K562 (cell line): ENCODE results near the gene ITPRIP. TPM values are rescaled to one million over a fixed set of nuclear protein-coding genes. Genes with fewer than 3 reads are reported as not detected.
A peak's percentile ranks its signal among the peaks of the same experiment; 100 is the strongest.

ENCODE experiments used
- ATAC-seq: fragments of 200-7000 bp; cut with Tn5 transposase; 3 replicates; pipeline ENCODE4 v1.9.1; 2020; ENCODE audit warnings: moderate library complexity
- BruUV-seq: library from RNA; stranded (reverse); fragments of 400-500 nt; replicated peaks from 2 replicates; lab custom pipeline; 2021; lab: Mats Ljungman, UMichigan
- CTCF ChIA-PET: fragments of 300-600 bp; formaldehyde crosslinking; extraction: SDS; loops from one replicate; lab custom pipeline; 2021; ENCODE audit warnings: low intra/inter-chr PET ratio; lab: Yijun Ruan, JAX
- POLR2A ChIA-PET: fragments of 300-600, 350-650 bp; sonication (Branson Sonifier 250); formaldehyde crosslinking; extraction: SDS; loops from one replicate; lab custom pipeline; 2021; ENCODE audit warnings: antibody characterized with exemption, inconsistent platforms; lab: Yijun Ruan, JAX
- DNase-seq, 4 experiments: peaks; one replicate each; pipeline versions ENCODE4 v3.0.0 to v3.0.0-alpha.2; 2011 to 2018; ENCODE audit warnings: low spot score in 3 of 4, mixed read lengths in 3 of 4; ENCODE audit errors: extremely low read depth in 1 of 4
- FAIRE-seq: peaks from 2 replicates; lab custom pipeline; 2011; peaks lifted over from hg19 to GRCh38; lab: Jason Lieb, UNC
- H2AFZ ChIP-seq: 2 replicates; pipeline ENCODE4 v1.6.0; 2011; ENCODE audit warnings: low read depth, low read length, control low read depth, inconsistent platforms
- H3K27ac ChIP-seq: fragments of 200-600 bp; 3 replicates; pipeline ENCODE4 v1.8.0; 2011; ENCODE audit warnings: low read depth, mild to moderate bottlenecking, control low read depth, inconsistent platforms, low read length, moderate library complexity, mixed read lengths; ENCODE audit errors: extremely low read depth
- H3K27me3 ChIP-seq, 2 experiments: fragments of 300-600 bp in 1 of 2; 2 replicates in 1 of 2; 3 replicates in 1 of 2; pipeline versions ENCODE4 v1.6.0 to v1.8.0; 2011; ENCODE audit warnings: inconsistent platforms in 2 of 2, low read length in 2 of 2, mild to moderate bottlenecking in 1 of 2, mixed read lengths in 1 of 2, moderate library complexity in 1 of 2; ENCODE audit not compliant: control insufficient read depth in 2 of 2, insufficient read depth in 2 of 2
- H3K36me3 ChIP-seq: fragments of 300-600 bp; 3 replicates; pipeline ENCODE4 v1.8.0; 2011; ENCODE audit warnings: mild to moderate bottlenecking, low read length, inconsistent platforms; ENCODE audit not compliant: control insufficient read depth, insufficient read depth
- H3K4me1 ChIP-seq, 2 experiments: fragments of 200-600 bp in 1 of 2; replicated peaks in 1 of 2; 2 replicates in 1 of 2; 3 replicates in 1 of 2; pipeline versions ENCODE4 v1.5.1 to v1.8.0; 2011; ENCODE audit warnings: inconsistent platforms in 2 of 2, low read length in 2 of 2, mild to moderate bottlenecking in 1 of 2, mixed read lengths in 1 of 2, moderate library complexity in 1 of 2; ENCODE audit not compliant: control insufficient read depth in 2 of 2, insufficient read depth in 2 of 2
- H3K4me2 ChIP-seq: 2 replicates; pipeline ENCODE4 v1.6.1; 2011; ENCODE audit warnings: low read length, control low read depth, inconsistent platforms, mixed read lengths; ENCODE audit not compliant: insufficient read depth
- H3K4me3 ChIP-seq: fragments of 200-600 bp; sonication (generic), shearing (Covaris generic); 2 replicates; pipeline ENCODE4 v1.5.1; 2016; ENCODE audit warnings: control low read depth, inconsistent platforms
- H3K79me2 ChIP-seq: fragments of 200-600 bp; 3 replicates; pipeline ENCODE4 v1.8.0; 2011; ENCODE audit warnings: low read length, inconsistent platforms; ENCODE audit not compliant: control insufficient read depth, insufficient read depth
- H3K9ac ChIP-seq, 2 experiments: 2 replicates each; pipeline versions ENCODE4 v1.6.0 to v1.6.1; 2011; ENCODE audit warnings: low read depth in 2 of 2, low read length in 2 of 2, control low read depth in 1 of 2, inconsistent platforms in 1 of 2, mild to moderate bottlenecking in 1 of 2, mixed read lengths in 1 of 2; ENCODE audit not compliant: insufficient read depth in 1 of 2
- H3K9me1 ChIP-seq: one replicate; pipeline ENCODE4 v1.6.0; 2011; ENCODE audit warnings: inconsistent platforms, mild to moderate bottlenecking, low read length, moderate library complexity; ENCODE audit not compliant: control insufficient read depth, insufficient read depth
- H3K9me3 ChIP-seq: replicated peaks from 2 replicates; pipeline ENCODE4 v1.5.1; 2011; ENCODE audit warnings: low read depth, low read length, inconsistent platforms; ENCODE audit not compliant: control insufficient read depth, insufficient read depth
- H4K20me1 ChIP-seq: replicated peaks from 2 replicates; pipeline ENCODE4 v1.6.1; 2011; ENCODE audit warnings: low read length, inconsistent platforms, mixed read lengths; ENCODE audit not compliant: control insufficient read depth, insufficient read depth
- ELF2 ChIP-seq: fragments of 250-450 bp; sonication (Bioruptor Pico); IDR thresholded peaks from 2 replicates; pipeline ENCODE4 v1.5.0; 2021; ENCODE audit warnings: mild to moderate bottlenecking
- FOXA1 ChIP-seq: fragments of 450-650 bp; IDR thresholded peaks from 2 replicates; pipeline ENCODE4 v1.6.1; 2016; ENCODE audit warnings: mild to moderate bottlenecking, borderline replicate concordance
- JUND ChIP-seq, 2 experiments: IDR thresholded peaks; 2 replicates in 1 of 2; 3 replicates in 1 of 2; pipeline ENCODE4 v1.6.1; 2011; ENCODE audit warnings: borderline replicate concordance in 2 of 2, low read depth in 2 of 2, low read length in 2 of 2, improper control_type of control experiment in 1 of 2, missing biosample characterization in 1 of 2, missing genetic modification characterization in 1 of 2, missing genetic modification reagents in 1 of 2
- KDM5B ChIP-seq: fragments of 200-600 bp; sonication (generic); IDR thresholded peaks from 2 replicates; pipeline ENCODE4 v1.6.1; 2012; ENCODE audit warnings: low read depth, mild to moderate bottlenecking, moderate library complexity, low read length, control low read depth, inconsistent platforms; ENCODE audit not compliant: insufficient replicate concordance
- LARP7 ChIP-seq: fragments of 450-650 bp; IDR thresholded peaks from 2 replicates; pipeline ENCODE4 v1.6.1; 2016
- MCM5 ChIP-seq: fragments of 450-650 bp; IDR thresholded peaks from 2 replicates; pipeline ENCODE4 v1.6.1; 2016; ENCODE audit warnings: low read depth
- NR2F6 ChIP-seq: fragments of 450-650 bp; formaldehyde crosslinking; IDR thresholded peaks from 2 replicates; pipeline ENCODE4 v1.4.0; 2020; ENCODE audit warnings: mild to moderate bottlenecking
- PCBP2 ChIP-seq: fragments of 200-400 bp; formaldehyde crosslinking; IDR thresholded peaks from 2 replicates; pipeline ENCODE4 v1.6.1; 2018; ENCODE audit warnings: low read length, low read depth, mild to moderate bottlenecking, moderate library complexity; ENCODE audit not compliant: poor library complexity, severe bottlenecking
- RUNX1 ChIP-seq: sonication (generic); IDR thresholded peaks from 2 replicates; pipeline ENCODE4 v1.6.1; 2016; ENCODE audit warnings: antibody characterized with exemption, low read depth
- WGBS: fragments of 100-300 bp; shearing (Covaris generic); methylation state at CpG from one replicate; pipeline ENCODE4 v1.1.6; 2016; ENCODE audit warnings: low coverage, mixed read lengths; ENCODE audit not compliant: insufficient coverage; ENCODE audit errors: missing lambda C conversion rate; 5-methylcytosine and 5-hydroxymethylcytosine counted together
- in situ Hi-C: fragments of 300-500 bp; cut with MboI; formaldehyde crosslinking; loops from 4 replicates; pipeline ENCODE4 v1.15.0; 2018; ENCODE audit warnings: inconsistent platforms, mixed read lengths
- intact Hi-C: fragments of 100-400 bp; cut with micrococcal nuclease; formaldehyde crosslinking; loops from 2 replicates; pipeline ENCODE4 v1.14.2; 2022
- polyA plus RNA-seq, 8 experiments: library from polyadenylated mRNA; depleted of rRNA in 4 of 8; stranded (reverse) in 5 of 8; unstranded in 3 of 8; fragments of >200 nt; fragmentation: Nextera tagmentation in 2 of 8; fragmentation: Illumina TruSeq in 1 of 8; extraction: Ambion mirVana in 2 of 8; extraction: Trizol in 1 of 8; gene quantifications; 2 replicates each; pipeline versions ENCODE4 v1.2.1 to v1.2.3, GENCODE V29; 2011 to 2014; ENCODE audit warnings: inconsistent platforms in 1 of 8, missing spikeins in 1 of 8
- total RNA-seq, 7 experiments: library from RNA; depleted of rRNA in 6 of 7; stranded (reverse); fragments of >200 nt in 6 of 7; fragmentation: Illumina TruSeq in 2 of 7; extraction: Trizol in 2 of 7; gene quantifications; 2 replicates each; pipeline versions ENCODE4 v1.2.1 to v1.2.3, GENCODE V29; 2011 to 2021; ENCODE audit warnings: low replicate concordance in 1 of 7
- TF ChIP-seq, protein P1 (sequence below), 3 experiments: IDR thresholded peaks in 2 of 3; conservative IDR thresholded peaks in 1 of 3; 2 replicates each; pipeline ENCODE4 v1.5.1; 2011 to 2012; ENCODE audit warnings: low read length in 3 of 3, mild to moderate bottlenecking in 3 of 3, control low read depth in 2 of 3, improper control_type of control experiment in 1 of 3, inconsistent platforms in 1 of 3, low read depth in 1 of 3, mixed read lengths in 1 of 3, moderate library complexity in 1 of 3; ENCODE audit not compliant: insufficient read depth in 2 of 3
- TF ChIP-seq, protein P2 (sequence below), 2 experiments: fragments of 450-650 bp in 1 of 2; sonication (generic) in 1 of 2; formaldehyde crosslinking; conservative IDR thresholded peaks; 2 replicates each; pipeline versions ENCODE4 v1.4.0 to v1.8.1; 2020 to 2022; ENCODE audit warnings: mild to moderate bottlenecking in 1 of 2, missing genetic modification reagents in 1 of 2

Gene ITPRIP
- total and polyA plus RNA-seq, 9 of the 15 experiments (the other 6 are each of a cell fraction or from before 2014, with no cell fraction given): 4.4 to 28.5 (median 10.9) TPM

DNA sequence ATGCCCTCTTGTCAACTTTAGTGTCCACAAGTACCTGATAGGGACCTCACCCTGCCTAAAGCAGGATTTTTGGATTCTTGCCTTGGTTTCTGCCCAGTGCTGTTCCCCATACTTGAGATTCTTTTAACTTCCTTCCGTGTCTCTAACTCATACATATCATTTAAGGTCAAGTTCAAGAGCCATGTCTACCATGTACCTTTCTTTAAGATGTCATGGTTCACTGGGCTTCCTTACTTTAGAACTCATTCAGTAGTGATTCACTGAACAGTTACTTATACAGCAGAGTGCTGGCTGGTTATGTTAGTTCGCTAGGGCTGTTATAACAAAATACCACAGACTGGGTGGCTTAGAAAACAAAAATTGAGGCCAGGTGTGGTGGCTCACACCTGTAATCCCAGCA, 10.3 kb upstream of the ITPRIP start:
- H3K9ac ChIP-seq: no peak overlapping the region; a peak in 1 of 4 replicates
- H3K79me2 ChIP-seq: peaks cover 3% of the 10 kb centered on the region
- intact Hi-C loops: no loop called here
- ChIA-PET POLR2A (no interaction called here), CTCF (interaction anchor here (7.1 kb wide), 1 partner anchor 57 kb away, joined by 63 read pairs; no protein-coding TSS in a partner anchor)
- H3K36me3 ChIP-seq: no peaks in the 10 kb centered on the region; the same call in 2 of the 3 replicates
- H3K27me3 ChIP-seq: no peaks in the 10 kb centered on the region
- no peak overlapping the region; the same call in 2 of the 3 replicates for H3K27ac ChIP-seq
- no peaks in the 10 kb centered on the region for H3K9me3 ChIP-seq
- peaks cover 8 to 39% of the 10 kb centered on the region in 2 experiments for H3K4me1 ChIP-seq
- H2AFZ ChIP-seq: no peak overlapping the region
- no peak for TF ChIP-seq RUNX1
- TF ChIP-seq, protein P1, sequence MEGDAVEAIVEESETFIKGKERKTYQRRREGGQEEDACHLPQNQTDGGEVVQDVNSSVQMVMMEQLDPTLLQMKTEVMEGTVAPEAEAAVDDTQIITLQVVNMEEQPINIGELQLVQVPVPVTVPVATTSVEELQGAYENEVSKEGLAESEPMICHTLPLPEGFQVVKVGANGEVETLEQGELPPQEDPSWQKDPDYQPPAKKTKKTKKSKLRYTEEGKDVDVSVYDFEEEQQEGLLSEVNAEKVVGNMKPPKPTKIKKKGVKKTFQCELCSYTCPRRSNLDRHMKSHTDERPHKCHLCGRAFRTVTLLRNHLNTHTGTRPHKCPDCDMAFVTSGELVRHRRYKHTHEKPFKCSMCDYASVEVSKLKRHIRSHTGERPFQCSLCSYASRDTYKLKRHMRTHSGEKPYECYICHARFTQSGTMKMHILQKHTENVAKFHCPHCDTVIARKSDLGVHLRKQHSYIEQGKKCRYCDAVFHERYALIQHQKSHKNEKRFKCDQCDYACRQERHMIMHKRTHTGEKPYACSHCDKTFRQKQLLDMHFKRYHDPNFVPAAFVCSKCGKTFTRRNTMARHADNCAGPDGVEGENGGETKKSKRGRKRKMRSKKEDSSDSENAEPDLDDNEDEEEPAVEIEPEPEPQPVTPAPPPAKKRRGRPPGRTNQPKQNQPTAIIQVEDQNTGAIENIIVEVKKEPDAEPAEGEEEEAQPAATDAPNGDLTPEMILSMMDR (IDR thresholded peaks at IDR 0.05 in 2 of 3, conservative IDR thresholded peaks at IDR 0.05 in 1 of 3; ENCODE audit: insufficient read depth in 2 of 3, low read depth in 1 of 3, low read length in 3 of 3): no peak
- no peak for TF ChIP-seq LARP7
- no peak for TF ChIP-seq ELF2 (CRISPR knock-in tag)
- TF ChIP-seq JUND (IDR thresholded peaks at IDR 0.05; ENCODE audit: borderline replicate concordance, low read depth, low read length): no peak
- no peak for TF ChIP-seq JUND (tag; IDR thresholded peaks at IDR 0.05; ENCODE audit: borderline replicate concordance, low read depth, low read length)
- TF ChIP-seq, protein P2, sequence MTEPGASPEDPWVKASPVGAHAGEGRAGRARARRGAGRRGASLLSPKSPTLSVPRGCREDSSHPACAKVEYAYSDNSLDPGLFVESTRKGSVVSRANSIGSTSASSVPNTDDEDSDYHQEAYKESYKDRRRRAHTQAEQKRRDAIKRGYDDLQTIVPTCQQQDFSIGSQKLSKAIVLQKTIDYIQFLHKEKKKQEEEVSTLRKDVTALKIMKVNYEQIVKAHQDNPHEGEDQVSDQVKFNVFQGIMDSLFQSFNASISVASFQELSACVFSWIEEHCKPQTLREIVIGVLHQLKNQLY (CRISPR knock-in tag; conservative IDR thresholded peaks at IDR 0.05): no peak
- TF ChIP-seq MCM5: no peak
- no peak for TF ChIP-seq KDM5B
- no peak for TF ChIP-seq PCBP2
- TF ChIP-seq FOXA1: no peak
- TF ChIP-seq NR2F6: no peak
- H3K4me3 ChIP-seq: no peak overlapping the region
- H3K9me1 ChIP-seq: no peaks in the 10 kb centered on the region
- FAIRE-seq (no peak), ATAC-seq (no peak), DNase-seq (no peak)
- no TSS peak for BruUV-seq
- no peaks in the 10 kb centered on the region for H4K20me1 ChIP-seq
- in situ Hi-C loops: loop anchor here (5.0 to 10.0 kb wide), 2 partner anchors 36 to 54 kb away; no protein-coding TSS in a partner anchor
- H3K4me2 ChIP-seq: 0 out of 2 replicates have a peak overlapping the region, but pooled peaks have one; percentile 62
- WGBS: 67% methylated on average over 2 of the region's 2 CpGs
